ENCODE measurements around the gene GALK1.
"Not testable (repeated sequence)": the region's sequence is repeated elsewhere in the genome, so short reads cannot be mapped to it uniquely, and the experiment has no call there.

Gene GALK1

DNA sequence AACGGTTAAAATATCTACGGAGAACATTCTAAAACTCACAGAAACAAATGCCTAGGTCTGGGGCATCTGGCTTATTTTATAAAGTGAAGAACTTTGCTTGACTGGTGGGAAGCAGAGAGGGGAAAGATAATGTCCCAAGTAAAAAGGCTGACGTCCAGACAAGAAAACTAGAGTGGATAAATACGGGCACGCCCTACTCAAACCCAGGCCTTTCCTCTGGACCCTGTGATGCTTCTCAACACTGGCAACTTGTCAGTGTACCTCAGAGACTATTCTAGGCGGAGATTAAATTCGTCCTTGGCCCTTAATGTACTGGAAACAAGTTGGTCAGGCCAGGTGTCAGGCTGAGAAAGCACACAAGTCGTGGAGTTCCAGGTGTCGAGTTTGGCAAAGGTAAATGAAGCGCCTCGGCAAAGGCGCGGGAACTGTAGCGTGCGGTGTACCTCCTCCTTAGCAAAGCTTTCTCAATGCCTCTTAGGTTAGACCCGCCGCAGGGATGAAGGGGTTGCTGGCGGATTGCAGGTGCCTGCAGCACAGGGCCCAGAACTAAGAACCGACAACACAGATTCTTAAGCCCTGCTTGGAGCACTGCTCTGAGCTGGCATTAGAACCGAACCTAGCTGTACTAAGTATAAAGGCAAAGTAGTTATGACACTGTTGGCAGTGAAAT is 18.9 kb upstream of the GALK1 start:
- DNase-seq (ENCODE audit: low read depth), result no peak

DNA sequence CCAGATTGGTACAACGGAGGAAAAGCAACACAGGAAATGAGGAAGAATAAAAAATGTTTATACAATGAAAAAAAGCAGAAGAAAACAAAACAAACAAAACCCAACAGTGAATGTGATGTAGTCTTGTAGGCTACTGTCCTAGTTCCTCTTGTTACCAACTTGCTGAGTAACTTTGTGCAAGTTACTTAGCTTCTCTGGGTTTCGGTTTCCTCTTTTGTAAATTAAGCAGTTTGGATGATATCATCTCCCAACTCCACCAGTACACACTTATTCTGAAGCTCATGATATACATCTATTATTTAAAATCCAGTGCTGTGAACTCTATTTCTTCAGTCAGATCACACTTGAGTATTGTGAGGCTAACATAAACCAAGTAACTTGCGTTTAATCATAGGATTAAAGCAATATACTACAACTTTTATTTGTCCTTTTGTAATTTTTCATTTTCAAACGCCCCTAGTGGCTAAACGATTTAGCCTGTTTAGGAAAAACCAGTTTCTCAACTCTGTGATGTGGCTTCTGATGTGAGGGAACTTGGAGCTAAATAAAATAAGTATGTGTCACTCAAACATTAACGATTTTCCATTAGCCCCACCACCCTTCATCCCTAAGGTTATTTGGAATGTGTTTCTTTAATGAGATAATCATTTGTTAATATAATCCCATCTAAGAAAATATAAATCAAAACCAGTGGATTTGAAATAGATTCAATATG is 18.2 kb upstream of the GALK1 start:
- no peak for DNase-seq (ENCODE audit: low read depth)

DNA sequence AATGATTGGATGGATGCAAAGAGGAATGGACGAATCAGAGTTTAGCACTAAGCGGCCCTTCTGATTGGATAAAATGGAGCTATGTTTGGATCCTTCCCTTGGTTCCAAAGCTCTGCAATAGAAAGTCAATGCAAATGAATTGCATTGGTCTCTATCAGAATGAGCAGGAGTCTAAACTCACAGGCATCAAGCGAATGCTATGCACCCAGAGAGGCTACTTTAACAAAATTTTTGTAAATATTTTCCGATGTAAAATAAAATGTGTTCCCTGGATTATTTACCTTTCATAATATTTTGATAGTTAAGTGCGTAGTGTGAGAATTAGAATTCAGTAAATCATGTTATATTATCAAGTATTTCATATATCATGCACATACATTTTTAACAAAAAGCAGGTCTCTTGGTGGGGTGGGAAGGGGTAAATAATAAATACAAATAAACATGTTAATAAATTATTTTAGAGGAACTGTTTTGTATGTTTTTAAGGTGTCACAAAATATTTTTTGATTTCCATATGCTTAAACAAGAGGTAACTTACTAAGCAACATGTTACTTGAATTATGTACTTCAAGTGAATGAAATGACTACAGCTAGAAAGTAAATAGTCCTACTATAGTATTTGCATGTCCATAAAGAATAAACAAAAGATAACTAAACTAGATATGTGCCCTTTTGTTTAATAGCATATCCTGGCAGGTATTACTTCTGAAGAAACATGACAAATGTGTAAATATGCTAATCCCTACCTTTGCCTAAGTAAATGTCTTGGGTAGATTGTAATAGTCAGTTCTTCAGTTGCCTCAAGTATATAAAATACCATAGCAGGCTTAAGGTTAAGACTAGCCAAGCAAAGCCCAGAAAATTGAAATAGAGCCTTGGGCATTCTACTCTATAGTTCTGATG is 15.2 kb upstream of the GALK1 start:
- no peak for DNase-seq (ENCODE audit: low read depth)

DNA sequence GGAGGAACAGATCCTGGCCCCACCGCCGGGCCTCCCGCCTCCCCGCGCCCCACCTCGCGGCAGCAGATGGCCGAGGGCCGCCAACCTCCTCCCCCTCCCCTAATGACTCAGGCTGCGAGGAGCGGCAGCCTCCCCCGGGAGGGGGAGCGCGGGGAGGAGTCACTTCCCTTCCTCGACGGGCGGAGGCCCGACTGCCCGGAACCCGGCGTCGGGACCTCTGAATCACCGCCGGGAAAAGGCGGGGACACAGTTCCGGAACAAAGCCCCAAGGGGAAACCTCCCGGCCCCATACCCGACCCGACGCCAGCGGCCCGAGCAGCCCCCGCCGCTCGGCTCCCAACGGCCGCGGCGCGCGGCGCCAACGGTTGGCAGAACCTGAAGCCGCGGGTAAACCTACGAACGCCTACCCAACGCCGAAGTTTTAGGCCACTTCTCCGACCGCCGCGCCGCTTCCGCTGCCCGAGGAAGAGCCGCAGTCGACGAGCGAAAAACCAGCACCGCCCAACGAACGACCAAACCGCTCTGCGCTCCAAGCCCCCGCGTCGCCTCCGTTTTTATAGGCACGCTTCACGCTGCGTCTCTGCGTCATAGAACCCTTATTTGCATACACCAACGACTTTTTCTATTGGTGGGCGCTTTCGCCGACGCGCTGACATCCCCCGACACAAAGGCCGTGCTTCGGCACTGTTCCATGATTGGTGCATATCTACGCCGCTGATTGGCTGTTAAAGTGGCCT is 14.4 kb upstream of the GALK1 start:
- DNase-seq (ENCODE audit: low read depth), result peak; percentile 80

DNA sequence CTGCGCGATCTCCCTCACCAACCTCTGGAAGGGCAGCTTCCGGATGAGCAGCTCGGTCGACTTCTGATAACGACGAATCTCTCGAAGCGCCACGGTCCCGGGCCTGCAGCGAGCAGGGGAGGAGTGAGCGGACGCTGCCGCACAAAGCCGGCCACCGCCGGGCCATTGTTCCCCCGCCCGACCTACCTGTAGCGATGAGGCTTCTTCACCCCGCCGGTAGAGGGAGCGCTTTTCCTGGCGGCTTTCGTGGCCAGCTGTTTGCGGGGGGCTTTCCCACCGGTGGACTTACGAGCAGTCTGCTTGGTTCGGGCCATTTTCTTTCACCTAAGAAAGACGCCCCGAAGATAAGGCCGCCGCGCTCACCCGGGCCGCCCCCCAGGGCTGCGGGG is 13.9 kb upstream of the GALK1 start:
- no peak for DNase-seq (ENCODE audit: low read depth)

DNA sequence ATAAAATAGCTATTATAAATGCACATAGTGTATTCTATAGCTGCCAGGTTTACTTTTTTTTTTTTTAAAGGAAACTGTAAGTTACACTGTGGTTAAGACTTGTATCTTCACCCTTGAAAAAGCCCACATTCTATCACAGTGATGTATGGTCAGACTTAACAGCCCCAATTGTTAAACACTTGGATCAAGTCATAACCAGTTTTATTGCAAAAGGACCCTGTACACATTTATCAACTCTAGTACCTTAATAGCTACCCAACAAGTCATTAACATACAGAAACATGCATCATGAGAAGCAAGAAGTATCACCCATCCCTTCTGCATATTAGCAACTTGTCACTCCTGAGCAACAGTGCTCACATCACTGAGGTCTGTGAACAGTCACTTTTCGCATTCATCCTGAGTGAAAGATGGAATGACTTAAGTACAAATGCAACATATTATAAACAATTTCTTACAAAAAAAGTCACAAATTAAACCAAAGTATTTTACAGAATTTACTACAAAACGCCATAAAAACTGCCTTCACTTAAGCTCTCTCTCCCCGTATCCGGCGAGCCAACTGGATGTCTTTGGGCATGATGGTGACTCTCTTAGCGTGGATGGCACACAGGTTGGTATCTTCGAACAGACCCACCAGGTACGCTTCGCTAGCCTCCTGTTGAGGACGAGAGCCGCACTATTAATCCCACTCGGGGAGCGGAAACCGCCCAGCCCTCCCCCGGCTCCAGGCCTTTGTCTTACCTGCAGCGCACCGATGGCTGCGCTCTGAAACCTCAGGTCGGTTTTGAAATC is 13.3 kb upstream of the GALK1 start:
- DNase-seq (ENCODE audit: low read depth), result not testable (repeated sequence)

DNA sequence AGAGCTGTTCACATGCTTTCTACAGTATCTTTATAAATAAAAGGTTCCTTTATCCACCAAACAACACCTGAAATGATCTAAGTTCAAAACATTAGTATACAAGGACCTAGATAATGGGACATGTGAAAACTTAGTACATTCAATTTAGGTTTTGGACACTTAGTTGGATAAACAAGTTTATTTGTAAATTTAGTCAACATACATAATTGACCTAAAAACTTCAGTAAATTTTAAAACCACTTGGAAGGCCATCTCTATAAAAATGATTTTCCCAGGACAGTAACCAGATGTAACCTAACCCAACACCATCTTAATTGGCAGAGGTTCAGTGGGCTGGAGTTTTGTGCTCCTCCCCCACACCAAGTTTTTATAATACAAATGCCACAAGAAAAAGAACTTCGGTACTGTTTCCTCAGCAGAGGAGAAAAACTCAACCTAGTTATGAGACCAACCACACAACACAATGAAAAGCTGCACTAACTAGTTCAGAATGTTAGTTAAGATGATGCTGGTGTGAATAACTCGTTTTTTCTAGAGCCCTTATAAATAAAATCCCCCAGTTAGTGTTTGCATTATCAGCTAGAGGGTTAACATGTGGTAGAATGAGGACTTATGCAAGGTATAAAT is 12.4 kb upstream of the GALK1 start:
- DNase-seq (ENCODE audit: low read depth), result no peak

DNA sequence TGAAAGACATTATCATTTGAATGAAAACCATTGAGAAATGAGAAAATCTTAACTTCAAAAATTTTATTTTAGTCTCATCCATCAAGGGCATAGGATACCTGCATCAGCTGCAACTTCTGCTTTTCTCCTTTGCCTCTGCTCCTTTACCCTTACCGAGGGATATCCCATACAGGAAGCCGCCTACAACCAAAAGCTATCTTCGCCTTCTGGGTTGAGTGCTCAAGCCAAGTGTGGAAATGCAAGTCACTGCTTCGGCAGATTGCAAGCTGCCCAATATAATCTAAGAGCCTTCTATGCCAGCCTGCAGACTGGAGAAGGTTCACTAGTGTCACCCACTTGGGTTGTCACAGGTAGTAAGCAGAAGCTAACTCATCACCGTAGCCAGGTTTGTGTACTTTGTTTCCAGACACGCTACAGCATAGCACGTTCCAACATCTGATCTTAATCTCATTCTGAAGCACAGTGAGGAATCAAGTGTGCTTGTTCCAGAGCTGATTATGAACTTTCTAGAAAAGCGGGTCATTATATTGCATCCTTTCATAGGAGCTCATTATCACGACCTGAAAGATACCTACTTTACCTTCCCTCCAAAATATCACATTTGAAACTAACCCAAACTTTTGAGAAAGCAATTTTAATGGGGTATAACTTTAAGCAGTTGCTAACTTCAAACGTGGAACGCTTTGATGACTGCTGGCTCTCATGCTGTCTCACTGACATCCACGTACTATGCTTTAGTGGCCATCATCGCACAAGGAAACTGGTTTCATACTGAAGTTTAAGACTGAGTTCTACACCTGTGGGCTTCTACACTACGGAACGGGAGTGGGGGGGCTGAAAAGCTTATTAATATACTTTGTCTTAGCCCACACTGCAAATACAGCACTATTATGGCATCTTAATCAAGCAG is 11.6 kb upstream of the GALK1 start:
- no peak for DNase-seq (ENCODE audit: low read depth)

DNA sequence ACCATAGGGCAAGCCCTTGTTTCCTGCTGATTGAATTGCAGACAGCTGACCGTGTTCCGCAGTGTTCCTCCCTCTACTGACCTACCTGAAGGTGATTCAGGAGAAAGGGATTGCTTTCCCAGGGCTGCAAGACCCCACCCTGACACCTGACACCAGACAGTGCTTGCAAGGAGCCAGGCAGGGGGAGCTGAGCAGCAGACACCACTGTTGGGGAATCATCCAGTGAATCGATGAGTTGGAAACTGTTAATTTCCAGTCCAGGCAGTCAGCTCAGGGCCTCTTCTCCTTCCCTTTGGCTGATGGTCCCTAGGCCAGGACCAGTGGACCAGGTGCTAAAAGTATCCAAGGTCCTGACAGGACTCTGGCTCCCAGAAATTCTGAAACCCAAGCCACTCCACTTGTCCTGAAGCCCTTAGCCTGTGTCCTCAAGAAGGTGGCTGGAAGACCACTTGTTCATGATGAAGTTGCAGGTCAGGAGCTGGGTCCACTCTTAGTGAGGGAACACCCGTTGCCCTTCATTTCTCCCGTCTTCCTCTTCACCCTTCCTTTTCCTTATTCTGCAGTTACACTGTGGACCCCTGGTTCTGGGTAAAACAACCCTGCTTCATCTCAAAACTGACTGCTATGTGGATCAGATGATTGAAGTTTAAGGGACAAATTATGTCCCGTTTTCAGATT is 10.1 kb upstream of the GALK1 start:
- DNase-seq (ENCODE audit: low read depth), result no peak

DNA sequence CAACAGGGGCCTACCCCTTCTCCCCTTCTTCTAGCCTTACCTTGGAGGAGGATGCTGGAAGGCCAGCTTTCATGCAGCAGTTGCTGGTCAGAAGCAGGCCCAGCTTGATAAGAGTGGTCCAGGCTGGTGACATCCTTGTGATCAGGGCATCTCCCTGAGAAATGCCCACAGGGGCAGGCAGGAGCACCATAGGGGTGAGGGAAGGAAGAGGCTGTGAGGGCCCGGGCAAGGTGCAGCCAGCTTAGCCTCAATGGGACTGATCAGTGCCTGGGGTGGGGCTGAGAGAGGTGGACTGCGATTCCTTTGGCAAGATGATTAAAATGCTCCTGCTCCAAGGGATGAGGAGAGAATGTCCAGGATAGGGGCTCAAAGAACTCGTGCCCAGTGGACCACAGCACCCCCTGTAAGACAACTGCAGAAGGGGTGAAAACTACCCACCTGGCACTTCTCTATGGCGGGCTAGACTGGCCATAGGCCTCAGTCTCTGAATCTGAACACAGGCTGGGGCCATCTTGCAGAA is 9.5 kb upstream of the GALK1 start:
- DNase-seq (ENCODE audit: low read depth), result no peak

DNA sequence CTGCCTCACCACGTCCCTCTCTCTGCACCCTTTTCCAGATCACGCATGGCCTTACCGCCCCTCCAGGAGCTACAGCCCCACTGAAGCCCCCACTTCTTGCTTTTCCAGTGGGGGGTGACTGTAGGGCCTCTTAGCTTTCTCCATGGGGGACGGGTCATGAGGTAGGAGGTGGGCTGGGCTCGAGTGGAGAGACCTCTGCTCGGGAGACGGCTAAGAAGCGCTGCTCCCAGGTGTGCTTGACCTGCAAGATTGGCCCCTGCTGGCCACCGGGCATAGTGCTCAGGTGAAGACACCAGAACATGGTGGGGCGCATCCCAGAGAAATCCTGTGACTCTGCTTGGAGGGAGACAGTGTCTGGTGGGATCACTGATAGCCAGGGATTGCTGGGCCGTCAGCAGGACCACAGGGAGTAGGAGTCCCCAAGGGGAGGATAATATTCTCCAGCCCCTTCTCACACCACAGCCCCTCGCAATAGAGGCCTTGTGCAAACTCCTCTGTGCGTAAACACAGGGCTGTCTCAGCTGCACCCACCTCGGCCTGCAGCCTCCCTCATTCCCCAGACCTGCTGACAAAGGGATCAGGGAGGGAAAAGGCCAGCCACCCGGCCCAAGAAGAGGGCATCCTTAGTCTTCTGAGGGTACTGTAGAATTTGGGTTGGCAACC is 8.9 kb upstream of the GALK1 start:
- no peak for DNase-seq (ENCODE audit: low read depth)

DNA sequence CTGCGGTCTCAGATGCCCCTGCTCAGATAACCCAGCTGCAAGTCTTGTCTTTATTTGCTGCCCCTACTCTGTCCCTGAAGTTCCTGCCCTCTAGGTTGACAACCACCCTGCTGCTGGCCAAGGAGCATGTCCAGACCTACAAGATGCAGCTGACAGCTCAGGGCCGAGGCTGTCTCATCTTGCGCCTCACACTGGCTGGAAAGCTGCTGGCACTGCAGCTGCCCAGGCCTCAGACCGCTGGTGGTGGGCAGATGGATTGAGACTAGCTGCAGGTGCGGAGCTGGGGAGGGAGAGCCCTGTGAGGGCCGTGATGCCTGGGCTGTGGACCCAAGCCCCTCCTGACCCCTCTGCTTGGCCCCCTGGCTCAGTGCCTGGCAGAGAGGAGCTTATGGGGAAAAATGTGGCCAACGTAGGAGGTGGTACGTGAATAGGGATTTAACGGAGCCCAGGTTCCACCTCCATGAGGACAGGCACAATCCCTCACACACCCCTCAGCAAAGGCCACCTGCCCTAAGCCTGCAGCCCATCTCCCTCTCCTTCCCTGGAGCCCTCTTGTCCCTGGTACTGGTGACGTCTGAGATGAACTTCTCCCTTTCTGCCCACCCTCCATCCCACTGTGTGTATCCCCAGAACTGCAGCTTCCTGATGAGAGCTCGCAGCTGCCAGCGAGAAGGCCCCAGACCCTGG is 8.3 kb upstream of the GALK1 start:
- DNase-seq (ENCODE audit: low read depth), result no peak

DNA sequence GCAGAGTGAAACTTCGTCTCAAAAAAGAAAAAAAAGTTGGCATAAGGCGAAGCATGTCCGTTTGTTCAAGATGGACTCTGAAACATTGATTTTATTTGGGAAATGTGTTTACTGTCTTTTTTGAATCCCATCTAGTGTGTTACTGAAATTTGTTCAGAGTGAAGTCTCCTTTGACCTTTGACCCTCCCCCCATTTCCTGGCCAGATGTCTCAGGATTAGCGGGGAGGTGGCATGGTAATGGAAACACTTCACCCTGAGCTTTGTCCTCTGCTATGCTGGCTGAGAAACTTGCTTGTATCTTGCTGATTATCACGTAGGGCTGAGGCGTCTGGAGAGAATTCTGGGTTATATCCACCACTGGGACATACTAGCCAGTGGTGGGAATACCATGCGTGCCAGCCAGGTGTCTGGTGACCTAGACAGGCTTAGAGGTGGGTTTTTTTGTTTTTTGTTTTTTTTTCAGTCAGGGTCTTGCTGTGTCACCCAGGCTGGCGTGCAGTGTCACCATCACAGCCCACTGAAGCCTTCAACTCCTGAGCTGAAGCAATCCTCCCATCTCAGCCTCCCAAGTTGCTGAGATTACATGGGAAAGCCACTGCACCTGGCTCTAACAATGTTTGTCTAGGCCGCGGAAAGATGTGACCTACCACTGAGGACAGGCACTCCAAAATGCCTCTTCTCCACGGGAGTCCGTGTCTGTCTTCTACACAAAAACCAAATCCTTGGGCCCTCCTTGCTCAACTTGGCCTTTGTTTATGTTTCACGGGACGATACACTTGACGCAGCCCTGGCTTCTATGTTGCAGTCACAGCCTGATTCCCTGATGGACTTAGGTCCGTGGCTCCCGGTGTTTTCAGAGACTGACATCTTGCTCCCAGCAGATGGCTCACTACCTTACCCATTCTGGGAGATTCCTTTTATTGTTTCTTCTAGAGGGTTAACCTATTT is 6.6 kb upstream of the GALK1 start:
- DNase-seq (ENCODE audit: low read depth), result no peak

DNA sequence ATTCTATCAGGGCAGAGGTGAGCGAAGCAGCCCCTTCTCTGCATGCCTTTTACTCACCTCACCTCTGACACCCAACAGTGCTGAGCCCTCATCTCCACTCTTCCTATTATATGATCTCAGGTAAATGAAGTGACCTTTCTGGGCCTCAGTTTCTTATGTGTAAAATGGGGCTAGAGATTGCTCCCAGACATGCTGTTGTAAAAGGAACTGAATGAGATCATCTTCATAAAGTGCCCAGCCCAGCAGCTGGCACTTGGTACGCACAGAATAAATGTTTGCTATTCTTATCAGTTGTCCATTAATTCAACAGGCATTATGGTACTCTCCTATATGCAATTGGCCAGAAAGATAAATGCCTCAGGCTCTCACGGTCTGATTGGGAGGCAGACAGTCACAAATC is 4.5 kb upstream of the GALK1 start:
- DNase-seq (ENCODE audit: low read depth), result no peak

DNA sequence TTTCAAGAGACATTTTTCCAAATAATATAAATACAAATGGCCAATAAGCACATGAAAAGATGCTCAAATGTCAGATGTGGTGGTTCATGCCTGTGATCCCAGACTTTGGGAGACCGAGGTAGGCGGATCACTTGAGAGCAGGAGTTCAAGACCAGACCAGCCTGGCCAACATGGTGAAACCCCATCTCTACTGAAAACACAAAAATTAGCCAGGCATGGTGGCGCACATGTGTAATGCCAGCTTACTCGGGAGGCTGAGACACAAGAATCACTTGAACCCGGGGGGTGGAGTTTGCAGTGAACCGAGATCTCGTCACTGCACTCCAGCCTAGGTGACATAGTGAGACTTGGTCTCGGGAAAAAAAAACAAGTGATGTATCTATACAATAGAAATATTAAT is 2.9 kb upstream of the GALK1 start:
- DNase-seq (ENCODE audit: low read depth), result no peak

DNA sequence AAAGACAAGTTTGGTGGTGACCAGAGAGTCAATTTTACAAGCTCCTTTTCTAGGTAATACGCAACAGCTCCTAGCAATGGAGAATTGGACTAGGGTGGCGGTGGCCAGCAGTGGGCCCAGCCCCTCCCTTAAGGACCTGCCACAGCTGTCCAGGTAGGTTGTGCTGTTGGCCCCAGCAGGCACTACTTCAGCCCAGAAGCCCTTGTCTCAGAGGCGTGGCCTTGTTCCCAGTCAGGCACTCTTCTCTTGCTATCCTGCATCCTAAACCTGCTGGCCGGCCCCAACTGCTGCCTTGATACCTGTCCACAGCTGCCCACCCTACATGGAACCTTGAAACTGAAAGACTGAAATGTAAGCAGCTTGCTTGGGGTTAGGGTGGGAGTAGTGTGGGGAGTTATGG is 989 bp upstream of the GALK1 start:
- no peak for DNase-seq (ENCODE audit: low read depth)

DNA sequence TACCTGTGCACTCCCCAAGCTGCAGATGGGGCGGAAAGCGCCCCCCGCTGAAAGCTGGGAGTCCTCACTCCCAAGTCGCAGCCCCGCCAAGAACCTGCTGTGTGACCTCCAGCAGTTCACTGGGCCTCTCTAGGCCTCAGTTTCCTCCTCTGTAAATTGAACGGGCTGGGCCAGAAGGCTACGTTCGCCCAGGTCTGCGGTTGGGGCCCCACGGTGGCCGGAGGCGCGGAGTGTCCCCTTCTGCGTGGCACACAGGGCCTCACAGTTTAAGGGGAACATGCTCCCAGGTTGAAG is 628 bp downstream of the GALK1 start:
- no peak for DNase-seq (ENCODE audit: low read depth)
